Measurements from ENCODE around the gene BAIAP2L2.

DNA sequence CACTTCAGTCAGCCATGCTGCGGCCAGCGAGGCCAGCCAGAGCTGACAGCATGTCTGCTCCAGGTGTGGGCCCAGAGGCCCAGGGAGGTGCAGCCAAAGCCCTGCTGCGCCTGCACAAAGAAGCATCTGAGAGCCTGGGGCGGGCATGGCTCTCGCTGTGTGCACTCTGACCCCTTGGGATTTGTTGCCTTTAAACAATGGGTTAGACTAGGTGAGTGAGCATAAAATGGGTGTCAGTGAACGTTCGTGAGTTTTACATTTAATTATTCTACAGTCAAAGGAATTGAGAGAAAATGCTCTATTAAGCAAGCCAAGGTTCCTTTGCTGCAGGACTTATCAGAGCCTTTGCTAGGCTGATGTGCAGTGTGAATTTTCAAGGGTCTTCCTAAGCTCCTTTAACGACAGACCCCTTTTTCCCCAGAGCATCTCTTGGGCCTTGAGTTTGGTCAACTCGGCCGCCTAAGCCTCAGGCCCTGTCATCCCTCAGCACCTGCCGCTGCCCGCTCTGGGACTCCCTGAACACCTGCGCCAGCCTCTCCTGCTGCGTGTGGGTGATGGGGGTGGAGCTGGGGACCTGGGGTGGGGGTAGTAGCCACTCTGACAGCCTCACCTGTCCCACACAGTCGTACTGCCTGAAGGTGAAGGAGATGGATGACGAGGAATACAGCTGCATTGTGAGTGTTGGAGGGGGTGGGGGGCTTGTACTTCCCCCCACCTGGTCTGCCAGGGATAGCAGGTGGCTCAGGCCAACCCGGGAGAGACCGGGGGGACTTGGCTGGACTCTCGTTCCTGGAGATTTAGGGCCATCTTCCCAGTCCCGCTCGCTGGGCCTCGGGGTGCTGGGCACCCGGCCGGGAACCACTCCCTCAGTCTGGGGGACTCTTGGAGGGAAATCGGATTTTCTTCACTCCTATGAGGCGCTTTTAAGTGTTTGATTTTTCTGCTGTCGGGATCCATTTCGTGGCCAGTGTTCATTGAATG is 37.0 kb downstream of the BAIAP2L2 start:
- TF ChIP-seq HNF4G (IDR thresholded peaks at IDR 0.05), result no peak
- no peak for TF ChIP-seq RAD21 (IDR thresholded peaks at IDR 0.05)
